ENCODE measurements around the gene CHD9.

CHD9 gene

DNA sequence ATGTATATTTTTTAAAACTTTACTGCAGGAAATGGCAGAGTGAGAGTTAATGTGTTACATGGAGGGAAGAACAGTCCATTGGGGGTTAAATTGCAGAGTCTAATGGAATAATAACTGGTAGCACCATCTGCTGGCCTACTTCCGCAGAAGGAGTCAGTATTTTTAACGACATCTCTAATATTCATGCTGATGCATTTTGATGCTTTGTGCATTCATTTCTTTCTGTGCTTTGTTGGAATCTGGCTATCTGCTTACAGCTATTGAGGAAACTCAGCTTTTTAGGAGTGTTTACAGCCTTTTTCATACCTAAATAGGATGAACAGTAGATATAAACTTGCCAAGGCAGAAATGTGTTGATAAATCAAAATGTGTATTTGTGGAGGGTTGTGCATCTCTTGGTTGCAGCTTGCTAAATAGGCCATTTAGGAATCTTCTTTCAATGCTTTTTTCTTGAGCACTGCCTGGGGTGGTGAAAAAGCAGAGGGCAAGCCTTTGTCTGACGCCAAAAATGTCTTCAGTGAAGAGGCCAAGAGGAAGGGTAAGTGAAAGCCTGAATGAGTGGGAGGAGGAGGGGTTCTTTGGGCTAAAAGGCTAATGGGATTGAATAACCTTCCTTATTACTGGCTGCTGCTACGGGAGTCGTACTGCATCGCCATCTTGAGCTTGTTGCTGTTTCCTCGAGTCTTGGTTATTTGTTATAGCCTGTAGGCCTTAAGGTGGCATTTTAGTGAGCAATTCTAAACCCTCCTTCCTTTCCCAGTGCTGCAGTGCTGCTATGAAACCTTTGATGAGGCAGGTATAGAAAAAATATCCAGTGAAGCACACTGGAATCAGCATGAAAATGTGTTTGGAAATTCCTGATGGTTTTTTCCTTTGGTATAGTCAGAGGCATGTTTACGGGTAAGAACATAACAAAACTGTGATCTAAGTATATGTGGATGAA, 153.3 kb downstream of the CHD9 start:
- H3K4me1 ChIP-seq, result peaks cover 11% of the 10 kb centered on the region
- in situ Hi-C loops (cut with MboI; ENCODE audit: low sequenced_read_pairs), result loop anchor here (25.0 kb wide), 1 partner anchor 146 kb away; the partner anchor contains the start of genes CHD9 and CHD9NB

DNA sequence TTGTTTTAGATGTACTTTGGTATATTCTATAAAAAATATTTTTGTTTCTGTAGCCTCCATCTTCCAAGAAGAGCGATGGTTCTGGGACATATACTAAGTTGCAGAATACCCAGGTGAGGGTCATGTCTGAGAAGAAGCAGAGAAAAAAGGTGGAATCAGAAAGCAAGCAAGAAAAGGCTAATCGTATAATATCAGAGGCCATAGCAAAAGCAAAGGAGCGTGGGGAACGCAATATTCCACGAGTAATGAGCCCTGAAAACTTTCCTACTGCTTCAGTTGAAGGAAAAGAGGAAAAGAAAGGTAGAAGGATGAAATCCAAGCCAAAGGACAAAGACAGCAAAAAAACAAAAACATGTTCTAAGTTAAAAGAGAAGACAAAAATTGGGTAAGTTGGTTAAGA, 154.6 kb downstream of the CHD9 start:
- Histone ChIP-seq H3K9me3 (no peaks in the 10 kb centered on the region), H3K4me1 (peaks cover 11% of the 10 kb centered on the region), H3K27me3 (ENCODE audit: low read depth) (no peaks in the 10 kb centered on the region), H3K4me3 (peak overlapping the region; percentile 36), H3K36me3 (replicated peaks) (no peaks in the 10 kb centered on the region)
- DNase-seq (ENCODE audit: low spot score in 2 of 2), result no peak
- in situ Hi-C loops (cut with MboI; ENCODE audit: low sequenced_read_pairs), result loop anchor here (25.0 kb wide), 1 partner anchor 147 kb away; the partner anchor contains the start of genes CHD9 and CHD9NB

More for the DNA sequence above, 153.3 kb downstream of the CHD9 start:
- H3K9me3 ChIP-seq, result no peaks in the 10 kb centered on the region
- DNase-seq (ENCODE audit: low spot score in 2 of 2), result peak; percentile 78 to 95
- H3K36me3 ChIP-seq (replicated peaks), result no peaks in the 10 kb centered on the region
- no peaks in the 10 kb centered on the region for H3K27me3 ChIP-seq (ENCODE audit: low read depth)
- peak overlapping the region; percentile 36 for H3K4me3 ChIP-seq

DNA sequence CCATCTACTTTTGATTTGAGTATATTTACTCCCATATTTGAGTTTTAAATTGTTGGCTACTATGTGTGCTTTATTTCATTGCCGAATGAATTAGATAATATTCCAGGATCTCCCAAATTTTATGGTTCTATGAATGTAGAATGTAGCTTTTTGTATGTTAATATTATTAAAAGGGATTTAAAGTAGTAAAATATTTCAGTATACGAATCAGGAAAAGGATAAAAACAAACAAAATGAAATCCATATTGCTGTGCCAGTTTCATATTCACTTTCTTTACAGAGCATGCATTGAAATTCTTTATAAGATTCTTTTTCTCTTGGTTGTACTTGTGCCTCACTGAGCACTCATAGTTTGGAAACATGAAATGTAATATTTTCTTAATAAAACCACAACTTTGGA, 155.1 kb downstream of the CHD9 start:
- H3K36me3 ChIP-seq (replicated peaks), result no peaks in the 10 kb centered on the region
- DNase-seq (ENCODE audit: low spot score in 2 of 2), result peak in 1 of 2 experiments; percentile 4
- H3K4me1 ChIP-seq, result peaks cover 11% of the 10 kb centered on the region
- no peaks in the 10 kb centered on the region for H3K27me3 ChIP-seq (ENCODE audit: low read depth)
- no peaks in the 10 kb centered on the region for H3K9me3 ChIP-seq
- peak overlapping the region; percentile 36 for H3K4me3 ChIP-seq
- in situ Hi-C loops (cut with MboI; ENCODE audit: low sequenced_read_pairs), result loop anchor here (25.0 kb wide), 1 partner anchor 148 kb away; the partner anchor contains the start of genes CHD9 and CHD9NB

DNA sequence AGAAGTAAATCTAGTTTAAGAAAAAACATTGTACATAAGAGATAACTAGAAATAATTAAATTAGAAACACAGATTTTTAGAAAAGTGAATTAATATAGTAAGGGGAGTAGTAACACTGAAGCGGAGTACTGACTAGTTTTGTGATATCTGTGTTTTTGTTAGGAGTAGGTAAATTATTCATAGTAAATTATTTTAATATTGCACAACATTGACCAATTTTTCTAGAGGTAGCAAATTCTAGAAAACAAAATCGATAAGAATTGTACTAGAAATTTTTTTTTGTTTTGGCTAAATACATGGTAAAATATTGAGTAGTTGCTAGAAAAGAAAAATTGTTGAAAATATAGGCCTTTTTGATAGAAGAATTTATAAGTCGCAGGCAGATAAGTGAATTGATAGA, 156.5 kb downstream of the CHD9 start:
- DNase-seq (ENCODE audit: low spot score in 2 of 2), result no peak
- in situ Hi-C loops (cut with MboI; ENCODE audit: low sequenced_read_pairs), result loop anchor here (25.0 kb wide), 1 partner anchor 149 kb away; the partner anchor contains the start of genes CHD9 and CHD9NB
- H3K4me3 ChIP-seq, result peak overlapping the region; percentile 36

DNA sequence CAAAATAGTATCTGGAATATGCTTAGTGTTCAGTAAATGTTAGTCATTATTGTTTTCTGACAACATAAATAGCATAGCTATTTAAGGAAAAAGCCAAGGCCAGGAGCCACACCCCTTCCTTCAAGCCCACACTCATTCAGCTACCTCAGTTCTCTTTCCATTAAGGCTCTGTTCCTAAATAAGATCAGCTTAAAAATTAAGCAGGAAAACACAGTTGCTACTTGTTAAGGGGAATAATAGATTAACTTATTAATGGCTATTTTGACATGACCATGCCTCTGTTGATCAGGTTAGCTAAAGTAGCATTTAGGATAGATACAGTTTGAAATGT, 158.1 kb downstream of the CHD9 start:
- no peaks in the 10 kb centered on the region for H3K27me3 ChIP-seq (ENCODE audit: low read depth)
- in situ Hi-C loops (cut with MboI; ENCODE audit: low sequenced_read_pairs), result loop anchor here (25.0 kb wide), 1 partner anchor 151 kb away; the partner anchor contains the start of genes CHD9 and CHD9NB
- no peak overlapping the region for H3K4me3 ChIP-seq
- no peaks in the 10 kb centered on the region for H3K9me3 ChIP-seq
- H3K4me1 ChIP-seq, result 0 out of 2 replicates have a peak, but pooled peaks cover 7% of the 10 kb centered on the region
- 0 out of 2 replicates have a peak, but pooled peaks cover 4% of the 10 kb centered on the region for H3K36me3 ChIP-seq (replicated peaks)
- no peak for DNase-seq (ENCODE audit: low spot score in 2 of 2)

More for the DNA sequence above, 156.5 kb downstream of the CHD9 start:
- Histone ChIP-seq H3K36me3 (replicated peaks) (0 out of 2 replicates have a peak, but pooled peaks cover 4% of the 10 kb centered on the region), H3K27me3 (ENCODE audit: low read depth) (no peaks in the 10 kb centered on the region), H3K4me1 (peaks cover 14% of the 10 kb centered on the region), H3K9me3 (no peaks in the 10 kb centered on the region)

DNA sequence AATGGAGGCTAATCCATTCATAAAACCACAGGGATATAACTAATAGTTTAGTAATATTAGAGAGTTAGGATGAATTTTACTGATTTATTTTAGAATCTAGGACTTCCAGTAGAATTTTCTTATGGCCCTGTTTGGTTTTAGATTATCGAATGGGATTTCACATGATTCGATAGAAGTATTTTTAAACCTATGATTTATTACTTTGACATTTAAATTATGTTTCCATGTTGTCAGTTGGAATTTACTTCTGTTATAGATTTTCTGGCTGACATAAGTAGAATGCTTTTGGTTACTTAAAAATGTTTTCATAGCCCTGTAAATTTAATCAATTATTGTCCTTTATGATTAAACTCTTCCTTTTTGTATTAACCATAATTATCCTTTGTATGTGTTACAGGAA, 158.8 kb downstream of the CHD9 start:
- Histone ChIP-seq H3K27me3 (ENCODE audit: low read depth) (no peaks in the 10 kb centered on the region), H3K9me3 (no peaks in the 10 kb centered on the region), H3K4me3 (no peak overlapping the region), H3K36me3 (replicated peaks) (peaks cover 4% of the 10 kb centered on the region; the same call in 1 of the 2 replicates), H3K4me1 (peaks cover 12% of the 10 kb centered on the region)
- no peak for DNase-seq (ENCODE audit: low spot score in 2 of 2)
- in situ Hi-C loops (cut with MboI; ENCODE audit: low sequenced_read_pairs), result loop anchor here (25.0 kb wide), 1 partner anchor 151 kb away; the partner anchor contains the start of genes CHD9 and CHD9NB

DNA sequence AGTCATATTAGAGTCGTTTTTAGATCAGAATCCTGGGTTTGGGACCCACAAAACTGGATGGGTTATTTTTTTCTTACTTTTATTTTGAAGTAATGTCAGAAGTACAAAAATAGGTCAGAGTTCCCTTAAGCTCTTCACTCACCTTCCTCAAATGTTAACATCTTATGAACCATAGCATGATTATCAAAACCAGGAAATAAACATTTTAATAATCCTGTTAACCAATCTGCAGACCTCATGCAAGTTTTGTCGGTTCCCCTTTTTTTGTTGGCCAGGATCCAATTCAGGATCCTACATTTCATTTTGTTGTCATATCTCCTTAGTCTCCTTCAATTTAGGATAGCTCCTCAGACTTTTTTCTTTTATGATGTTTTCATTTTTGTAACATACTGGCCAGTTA, 162.0 kb downstream of the CHD9 start:
- Histone ChIP-seq H3K36me3 (replicated peaks) (peaks cover 7% of the 10 kb centered on the region; the same call in 1 of the 2 replicates), H3K4me3 (no peak overlapping the region), H3K27me3 (ENCODE audit: low read depth) (no peaks in the 10 kb centered on the region), H3K4me1 (peaks cover 18% of the 10 kb centered on the region), H3K9me3 (no peaks in the 10 kb centered on the region)
- DNase-seq (ENCODE audit: low spot score in 2 of 2), result no peak
- in situ Hi-C loops (cut with MboI; ENCODE audit: low sequenced_read_pairs), result loop anchor here (25.0 kb wide), 1 partner anchor 154 kb away; the partner anchor contains the start of genes CHD9 and CHD9NB

DNA sequence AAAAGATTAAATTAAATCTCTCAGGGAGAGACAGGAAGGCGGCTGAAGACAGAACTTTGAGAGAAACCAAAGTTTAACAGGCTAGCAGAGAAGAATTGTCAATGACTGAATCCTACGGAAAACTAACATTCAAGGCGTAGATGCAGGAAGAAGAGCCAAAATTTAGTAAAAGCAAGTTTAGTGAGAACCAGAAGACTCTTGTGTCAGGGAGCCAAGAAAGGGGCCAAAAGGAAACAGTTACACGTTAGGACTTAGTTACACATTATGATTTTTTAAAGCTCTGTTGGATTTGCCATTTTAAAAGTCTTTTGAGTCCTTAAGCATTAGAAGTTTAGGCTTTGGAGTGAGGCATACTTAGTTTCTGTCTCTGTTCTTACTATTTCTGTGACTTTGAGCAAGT, 164.6 kb downstream of the CHD9 start:
- no peaks in the 10 kb centered on the region for H3K9me3 ChIP-seq
- in situ Hi-C loops (cut with MboI; ENCODE audit: low sequenced_read_pairs), result loop anchor here (25.0 kb wide), 1 partner anchor 157 kb away; the partner anchor contains the start of genes CHD9 and CHD9NB
- DNase-seq (ENCODE audit: low spot score in 2 of 2), result no peak
- H3K36me3 ChIP-seq (replicated peaks), result peaks cover 7% of the 10 kb centered on the region
- H3K4me3 ChIP-seq, result no peak overlapping the region
- peaks cover 18% of the 10 kb centered on the region for H3K4me1 ChIP-seq
- H3K27me3 ChIP-seq (ENCODE audit: low read depth), result no peaks in the 10 kb centered on the region

DNA sequence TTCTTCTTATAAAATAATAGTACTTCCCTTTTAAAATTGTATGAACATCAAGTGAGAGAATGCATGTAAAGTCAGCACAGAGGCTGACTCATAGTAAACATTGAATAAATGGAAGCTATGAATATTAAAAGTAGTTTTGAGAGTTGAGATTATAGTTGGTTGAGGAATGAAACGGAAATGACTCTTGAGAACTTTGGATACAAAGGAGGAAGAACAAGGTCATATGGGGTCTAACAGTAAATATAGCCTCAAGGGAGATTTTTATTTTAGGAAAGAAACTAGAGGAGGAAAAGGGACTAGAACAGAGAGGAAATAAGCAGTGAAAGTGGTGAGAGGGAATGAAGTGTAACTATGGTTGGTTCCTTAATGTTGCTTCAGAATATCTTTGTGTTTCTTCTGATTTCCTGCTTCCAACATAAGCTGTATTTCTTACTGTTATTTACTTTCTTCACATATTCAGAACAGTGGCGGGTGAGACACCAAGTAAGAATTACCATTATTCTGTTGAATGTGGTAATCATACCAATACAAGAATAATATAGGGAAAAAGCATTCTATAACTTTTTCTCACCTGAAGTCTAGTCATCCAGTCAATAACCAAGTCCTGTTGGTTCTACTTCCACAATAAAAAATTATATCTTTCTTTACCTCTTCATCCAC, 165.1 kb downstream of the CHD9 start:
- H3K4me1 ChIP-seq, result peaks cover 18% of the 10 kb centered on the region
- peaks cover 7% of the 10 kb centered on the region for H3K36me3 ChIP-seq (replicated peaks)
- in situ Hi-C loops (cut with MboI; ENCODE audit: low sequenced_read_pairs), result loop anchor here (25.0 kb wide), 1 partner anchor 158 kb away; the partner anchor contains the start of genes CHD9 and CHD9NB
- DNase-seq (ENCODE audit: low spot score in 2 of 2), result no peak
- H3K9me3 ChIP-seq, result no peaks in the 10 kb centered on the region
- no peaks in the 10 kb centered on the region for H3K27me3 ChIP-seq (ENCODE audit: low read depth)
- H3K4me3 ChIP-seq, result no peak overlapping the region

DNA sequence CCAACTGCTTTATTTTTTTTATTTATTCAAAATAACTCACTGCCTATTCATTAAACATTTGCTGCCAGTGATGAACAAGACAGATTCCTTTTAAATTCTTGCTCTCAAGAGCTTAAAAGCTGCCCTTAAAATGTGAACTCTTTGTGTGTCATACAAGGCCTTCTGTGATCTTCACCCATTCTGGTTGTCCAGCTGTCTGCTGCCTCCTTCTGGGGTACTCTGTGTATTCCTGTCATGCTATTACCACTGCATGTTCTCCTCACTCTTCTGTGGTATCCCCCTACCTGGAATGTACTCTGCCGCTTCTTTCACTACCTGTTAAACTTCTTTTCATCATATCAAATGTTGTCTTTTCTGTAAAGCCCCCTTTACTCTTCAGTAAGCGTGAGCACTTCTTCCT, 165.8 kb downstream of the CHD9 start:
- Histone ChIP-seq H3K36me3 (replicated peaks) (peaks cover 3% of the 10 kb centered on the region), H3K4me3 (no peak overlapping the region), H3K9me3 (no peaks in the 10 kb centered on the region), H3K4me1 (peaks cover 15% of the 10 kb centered on the region), H3K27me3 (ENCODE audit: low read depth) (no peaks in the 10 kb centered on the region)
- no peak for DNase-seq (ENCODE audit: low spot score in 2 of 2)
- in situ Hi-C loops (cut with MboI; ENCODE audit: low sequenced_read_pairs), result loop anchor here (25.0 kb wide), 1 partner anchor 158 kb away; the partner anchor contains the start of genes CHD9 and CHD9NB

DNA sequence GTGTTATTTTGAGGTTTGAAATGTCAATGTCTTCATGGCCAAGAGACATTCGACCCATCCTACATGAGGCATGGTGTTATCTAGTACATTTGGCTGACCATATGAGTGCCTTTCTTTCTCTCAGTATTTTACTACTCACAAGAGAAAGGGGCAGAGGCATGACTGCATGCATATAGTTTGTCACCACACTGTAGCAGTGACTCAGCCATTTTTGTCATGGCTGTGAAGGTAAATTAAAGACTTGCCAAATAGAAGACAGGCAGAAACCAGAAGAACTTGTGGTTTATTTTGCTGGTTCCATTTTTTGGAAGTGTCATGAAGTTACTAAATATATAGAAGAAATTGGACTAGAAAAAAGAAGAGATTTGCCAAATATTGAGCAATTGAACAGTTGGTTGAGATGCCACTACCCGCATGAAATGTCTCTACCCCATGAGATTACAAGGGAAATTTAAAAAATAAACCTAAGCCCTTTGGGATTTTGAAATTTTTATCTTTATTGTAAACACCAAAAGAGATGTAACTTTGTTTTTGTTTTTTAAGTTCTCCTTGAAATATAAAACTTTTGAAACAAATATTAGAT, 170.3 kb downstream of the CHD9 start:
- no peak for DNase-seq (ENCODE audit: low spot score in 2 of 2)
- Histone ChIP-seq H3K27me3 (ENCODE audit: low read depth) (no peaks in the 10 kb centered on the region), H3K4me3 (no peak overlapping the region), H3K9me3 (no peaks in the 10 kb centered on the region), H3K4me1 (peaks cover under 1% of the 10 kb centered on the region), H3K36me3 (replicated peaks) (peaks cover 33% of the 10 kb centered on the region)
- in situ Hi-C loops (cut with MboI; ENCODE audit: low sequenced_read_pairs), result loop anchor here (25.0 kb wide), 1 partner anchor 163 kb away; the partner anchor contains the start of genes CHD9 and CHD9NB

DNA sequence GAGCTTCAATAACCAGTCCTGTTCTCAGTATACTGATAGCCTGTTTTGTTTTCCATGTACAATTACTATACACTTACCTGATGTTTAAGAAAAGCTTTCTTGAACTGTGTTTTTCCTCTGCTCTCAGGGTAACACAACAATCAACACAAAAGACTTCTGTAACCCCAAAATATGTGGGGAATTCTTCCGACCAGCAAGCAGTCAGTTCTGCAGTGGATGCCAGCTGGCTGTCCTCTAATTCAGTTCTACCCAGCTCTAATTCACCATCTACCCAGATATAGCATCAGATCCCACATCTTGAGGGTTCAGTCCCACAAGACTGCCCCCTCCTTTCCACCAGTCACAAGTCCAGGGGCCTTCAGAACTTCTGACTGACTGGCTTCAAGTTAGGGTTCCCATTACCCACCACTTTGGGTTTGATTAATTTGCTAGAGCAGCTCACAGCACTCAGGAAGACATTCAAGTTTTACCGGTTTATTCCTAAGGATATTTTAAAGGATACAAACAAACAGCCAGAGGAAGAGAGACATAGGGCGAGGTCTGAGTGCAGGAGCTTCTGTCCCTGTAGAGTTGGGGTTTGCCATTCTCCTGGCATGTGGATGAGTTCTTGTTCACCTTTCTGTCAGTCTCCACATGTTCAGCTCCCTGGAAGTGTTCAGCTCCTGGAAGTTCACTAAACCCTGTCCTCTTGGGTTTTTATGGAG, 178.2 kb downstream of the CHD9 start:
- Histone ChIP-seq H3K4me1 (no peaks in the 10 kb centered on the region), H3K27me3 (ENCODE audit: low read depth) (no peaks in the 10 kb centered on the region), H3K4me3 (no peak overlapping the region), H3K9me3 (no peaks in the 10 kb centered on the region), H3K36me3 (replicated peaks) (peaks cover 72% of the 10 kb centered on the region)
- DNase-seq (ENCODE audit: low spot score in 2 of 2), result no peak
- in situ Hi-C loops (cut with MboI; ENCODE audit: low sequenced_read_pairs), result no loop called here

All from HAP-1 (cell line).